Measurements from ENCODE around the gene A2M. TPM values are rescaled to one million over a fixed set of nuclear protein-coding genes. Genes with fewer than 3 reads are reported as not detected.

The A2M gene
- total and polyA plus RNA-seq, 2 experiments from 2014 or later = 0.92 TPM; not detected in 1

- Histone ChIP-seq H3K36me3 (ENCODE audit: insufficient read depth) (no peaks in the 10 kb centered on the region), H4K20me1 (replicated peaks; ENCODE audit: insufficient read depth) (no peaks in the 10 kb centered on the region), H3F3A (replicated peaks; ENCODE audit: low read depth) (no peaks in the 10 kb centered on the region), H3K4me1 (ENCODE audit: insufficient read depth) (peaks cover 6% of the 10 kb centered on the region; the same call in 1 of the 2 replicates), H3K4me2 (no peak overlapping the region; the same call in 1 of the 2 replicates), H3K9me2 (ENCODE audit: insufficient read depth) (no peaks in the 10 kb centered on the region; the same call in 1 of the 2 replicates), H3K27ac (ENCODE audit: low read depth) (no peak overlapping the region), H3K79me2 (replicated peaks; ENCODE audit: insufficient read depth) (no peaks in the 10 kb centered on the region), H3K4me3 (no peak overlapping the region), H2AFZ (peak overlapping the region; percentile 75; the same call in 1 of the 2 replicates), H3K27me3 (ENCODE audit: insufficient read depth) (no peaks in the 10 kb centered on the region)
- no peak overlapping the region for H3K27ac Mint-ChIP-seq
- H3K27me3 Mint-ChIP-seq (ENCODE audit: insufficient read depth, low read depth, poor library complexity) = peaks cover 2% of the 10 kb centered on the region
- no peaks in the 10 kb centered on the region; the same call in 1 of the 3 replicates for H3K36me3 Mint-ChIP-seq (ENCODE audit: low read depth)
- DNase-seq (ENCODE audit: low spot score) (peak; percentile 11), ATAC-seq (peak; percentile 28; the same call in 2 of the 3 replicates)
- no peak for TF ChIP-seq ETS1 (IDR thresholded peaks at IDR 0.05)
- TF ChIP-seq CREB1 (CRISPR knock-in tag; IDR thresholded peaks at IDR 0.05; ENCODE audit: low read depth) = no peak
- no peak for TF ChIP-seq ZNF114 (CRISPR knock-in tag; IDR thresholded peaks at IDR 0.05)
- TF ChIP-seq EZH2 (IDR thresholded peaks at IDR 0.05; ENCODE audit: low read depth, unreplicated experiment) = no peak
- H3K4me1 Mint-ChIP-seq = peaks cover 4% of the 10 kb centered on the region; the same call in 2 of the 3 replicates
- peaks cover 3% of the 10 kb centered on the region; the same call in 1 of the 3 replicates for H3K9me3 Mint-ChIP-seq
- H3K4me3 Mint-ChIP-seq = no peak overlapping the region
Measured at GRCh38 chr12:9030776-9031175, 84.9 kb downstream of the A2M start.

GRCh38 chr12:9027161-9028059, 88.3 kb downstream of the A2M start:
- Histone ChIP-seq H3K36me3 (ENCODE audit: insufficient read depth) (no peaks in the 10 kb centered on the region), H3K4me3 (no peak overlapping the region), H3K79me2 (replicated peaks; ENCODE audit: insufficient read depth) (no peaks in the 10 kb centered on the region), H3K27me3 (ENCODE audit: insufficient read depth) (no peaks in the 10 kb centered on the region), H3K4me1 (ENCODE audit: insufficient read depth) (peaks cover 6% of the 10 kb centered on the region; the same call in 1 of the 2 replicates), H3K9me2 (ENCODE audit: insufficient read depth) (no peaks in the 10 kb centered on the region; the same call in 1 of the 2 replicates), H3K4me2 (no peak overlapping the region), H3K27ac (ENCODE audit: low read depth) (no peak overlapping the region), H2AFZ (no peak overlapping the region), H4K20me1 (replicated peaks; ENCODE audit: insufficient read depth) (no peaks in the 10 kb centered on the region), H3F3A (replicated peaks; ENCODE audit: low read depth) (no peaks in the 10 kb centered on the region)
- Mint-ChIP-seq H3K36me3 (ENCODE audit: low read depth) (no peaks in the 10 kb centered on the region), H3K4me3 (no peak overlapping the region), H3K4me1 (peaks cover 4% of the 10 kb centered on the region; the same call in 2 of the 3 replicates), H3K27me3 (ENCODE audit: insufficient read depth, low read depth, poor library complexity) (no peaks in the 10 kb centered on the region), H3K9me3 (no peaks in the 10 kb centered on the region), H3K27ac (no peak overlapping the region)
- no peak for DNase-seq (ENCODE audit: low spot score)
- no peak for ATAC-seq
- TF ChIP-seq STAT1 (IDR thresholded peaks at IDR 0.05; ENCODE audit: unreplicated experiment) (no peak), NANOG (IDR thresholded peaks at IDR 0.05; ENCODE audit: borderline replicate concordance) (no peak), ZNF331 (CRISPR knock-in tag; IDR thresholded peaks at IDR 0.05; ENCODE audit: low read depth) (no peak), CREB1 (CRISPR knock-in tag; IDR thresholded peaks at IDR 0.05; ENCODE audit: low read depth) (no peak), ZNF462 (CRISPR knock-in tag; IDR thresholded peaks at IDR 0.05) (no peak), POLR2AphosphoS5 (IDR thresholded peaks at IDR 0.05; ENCODE audit: low read depth) (no peak)
- TF ChIP-seq, protein P1, sequence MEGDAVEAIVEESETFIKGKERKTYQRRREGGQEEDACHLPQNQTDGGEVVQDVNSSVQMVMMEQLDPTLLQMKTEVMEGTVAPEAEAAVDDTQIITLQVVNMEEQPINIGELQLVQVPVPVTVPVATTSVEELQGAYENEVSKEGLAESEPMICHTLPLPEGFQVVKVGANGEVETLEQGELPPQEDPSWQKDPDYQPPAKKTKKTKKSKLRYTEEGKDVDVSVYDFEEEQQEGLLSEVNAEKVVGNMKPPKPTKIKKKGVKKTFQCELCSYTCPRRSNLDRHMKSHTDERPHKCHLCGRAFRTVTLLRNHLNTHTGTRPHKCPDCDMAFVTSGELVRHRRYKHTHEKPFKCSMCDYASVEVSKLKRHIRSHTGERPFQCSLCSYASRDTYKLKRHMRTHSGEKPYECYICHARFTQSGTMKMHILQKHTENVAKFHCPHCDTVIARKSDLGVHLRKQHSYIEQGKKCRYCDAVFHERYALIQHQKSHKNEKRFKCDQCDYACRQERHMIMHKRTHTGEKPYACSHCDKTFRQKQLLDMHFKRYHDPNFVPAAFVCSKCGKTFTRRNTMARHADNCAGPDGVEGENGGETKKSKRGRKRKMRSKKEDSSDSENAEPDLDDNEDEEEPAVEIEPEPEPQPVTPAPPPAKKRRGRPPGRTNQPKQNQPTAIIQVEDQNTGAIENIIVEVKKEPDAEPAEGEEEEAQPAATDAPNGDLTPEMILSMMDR (conservative IDR thresholded peaks at IDR 0.05; ENCODE audit: low read depth in 2 of 2) = no peak

Measured in GM23338 (cell line).